Activated CD8-positive, alpha-beta memory T cell treated with anti-CD3 and anti-CD28 coated beads for 1 hour (primary cell): ENCODE results near the gene CFAP43.

ENCODE experiments used
- DNase-seq, 2 donors: peaks; one replicate each; pipeline ENCODE4 v3.0.0-alpha.2; 2020; ENCODE audit warnings: low read depth in 1 of 2; ENCODE audit errors: extremely low read depth in 1 of 2

The CFAP43 gene

GRCh38 chr10:104101902-104102301, 130.3 kb downstream of the CFAP43 start:
- DNase-seq: no peak

DNA sequence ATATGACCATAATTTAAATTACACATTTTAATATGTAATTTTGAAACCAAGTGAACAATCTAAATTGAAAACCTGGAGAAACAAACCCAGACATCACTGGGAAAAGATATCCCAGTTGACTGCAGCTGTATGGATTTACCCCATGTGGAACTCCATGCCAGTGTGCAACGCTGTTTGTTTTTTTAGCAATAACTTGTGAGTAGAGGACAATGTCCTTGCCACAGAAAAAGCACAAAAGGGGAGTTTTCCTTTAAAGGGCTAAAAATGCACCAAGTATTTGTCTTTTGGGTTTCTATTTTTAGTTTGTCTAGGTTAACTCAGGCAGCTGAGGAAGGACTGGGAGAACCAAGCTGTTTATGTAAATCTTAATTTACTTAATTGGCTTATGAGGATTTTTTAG, 131.4 kb downstream of the CFAP43 start:
- no peak for DNase-seq

DNA sequence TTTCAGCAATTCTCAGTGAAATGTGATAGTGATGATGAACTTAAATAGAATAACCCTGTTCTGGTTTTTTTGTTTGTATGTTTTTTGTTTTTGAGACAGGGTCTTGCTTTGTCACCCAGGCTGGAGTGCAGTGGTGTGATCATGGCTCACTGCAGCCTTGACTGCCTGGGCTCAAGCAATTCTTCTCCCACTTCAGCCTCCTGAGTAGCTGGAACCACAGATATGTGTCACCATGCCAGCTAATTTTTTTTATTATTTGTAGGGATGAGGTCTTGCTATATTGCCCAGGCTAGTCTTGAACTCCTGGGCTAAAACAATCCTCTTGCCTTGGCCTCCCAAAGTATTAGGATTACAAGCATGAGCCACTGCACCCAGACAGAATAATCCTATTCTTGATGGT, 132.2 kb downstream of the CFAP43 start:
- DNase-seq: no peak

GRCh38 chr10:104099269-104099668, 132.9 kb downstream of the CFAP43 start:
- no peak for DNase-seq

- DNase-seq: no peak
Measured at GRCh38 chr10:104098358-104098925, 133.7 kb downstream of the CFAP43 start.

DNA sequence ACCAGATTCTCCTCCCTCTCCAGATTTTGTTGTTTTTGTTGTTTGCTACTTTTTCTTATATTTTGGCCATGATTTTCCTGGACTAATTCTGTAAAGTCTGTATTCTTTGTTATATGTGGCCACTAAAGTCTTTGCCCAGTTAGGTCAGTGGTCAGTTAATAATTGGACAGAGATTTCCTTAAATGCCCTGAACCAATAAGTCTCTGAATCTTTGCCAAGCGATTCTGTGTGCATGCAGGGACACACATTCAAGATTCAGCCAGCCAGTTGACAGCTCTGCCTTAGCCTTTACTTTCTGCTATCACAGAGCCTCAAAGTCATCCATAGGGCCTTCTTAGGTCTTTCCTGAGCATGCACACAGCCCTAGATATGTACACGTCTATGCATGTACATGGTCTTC, 135.5 kb downstream of the CFAP43 start:
- no peak for DNase-seq

DNA sequence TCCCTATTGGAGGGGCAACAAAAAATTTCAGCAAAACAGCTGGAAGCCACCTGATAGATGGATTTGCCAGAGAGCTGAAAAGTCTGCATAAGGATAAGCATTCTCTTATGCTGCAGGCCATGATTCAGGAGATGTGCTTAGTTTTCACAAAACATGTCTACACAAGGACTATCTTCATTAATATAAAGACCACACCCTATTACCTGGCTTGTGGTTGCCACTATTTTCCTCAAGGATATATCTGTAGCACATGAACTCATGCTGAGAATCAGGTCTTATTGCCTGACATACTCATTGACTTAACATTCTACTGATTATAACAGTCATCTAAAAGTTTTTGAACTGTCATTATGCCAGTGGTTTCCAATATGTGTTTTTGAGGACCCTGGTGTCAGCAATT, 139.4 kb downstream of the CFAP43 start:
- no peak for DNase-seq

GRCh38 chr10:104090611-104091010, 141.6 kb downstream of the CFAP43 start:
- DNase-seq: no peak

GRCh38 chr10:104089621-104090020, 142.5 kb downstream of the CFAP43 start:
- DNase-seq: no peak

DNA sequence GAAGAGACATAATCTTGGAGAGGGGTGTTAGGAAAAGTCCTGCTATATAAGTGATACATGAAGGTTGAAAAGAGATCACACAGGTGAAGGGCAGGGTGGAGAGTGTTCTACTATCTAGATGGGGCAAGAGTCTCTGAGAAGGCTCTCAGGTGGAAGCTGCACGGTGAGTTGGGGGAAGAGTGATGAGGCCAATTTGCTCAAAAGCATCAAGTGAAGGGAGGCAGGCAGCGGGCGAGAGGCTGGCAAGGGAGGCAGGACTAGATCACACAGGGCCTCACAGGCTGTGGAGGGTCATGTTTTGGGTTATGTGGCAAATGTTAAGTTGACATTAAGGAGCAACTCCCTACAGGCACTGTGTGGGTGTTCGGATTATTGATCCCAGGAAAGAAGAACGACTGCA, 143.9 kb downstream of the CFAP43 start:
- DNase-seq: no peak

GRCh38 chr10:104085801-104086400, 146.3 kb downstream of the CFAP43 start, which contains the start of gene COL17A1:
Gene COL17A1 (minus strand): TSS chr10:104085880. CDS start chr10:104080673, 5,207 bp downstream.
- no peak for DNase-seq

GRCh38 chr10:104084482-104085142, 147.6 kb downstream of the CFAP43 start:
- DNase-seq: no peak

- no peak for DNase-seq
Measured at GRCh38 chr10:104081998-104082397, 150.2 kb downstream of the CFAP43 start.

GRCh38 chr10:104080762-104081161, 151.4 kb downstream of the CFAP43 start:
- no peak for DNase-seq
